Activated CD4-positive, alpha-beta memory T cell treated with anti-CD3 and anti-CD28 coated beads, Interleukin-2, amount 10 ng/mL, durations not matched to agents 7 days and 5 days (primary cell): ENCODE measurements around the gene TNS1. TPM values are rescaled to one million over a fixed set of nuclear protein-coding genes. Genes with fewer than 3 reads are reported as not detected.

Source experiments
- CTCF ChIA-PET: fragments of 350-600 bp; sonication (Branson Sonifier 250); formaldehyde crosslinking; loops from one replicate; lab custom pipeline; 2021; ENCODE audit warnings: antibody characterized with exemption, inconsistent platforms; lab: Charles Lee
- POLR2A ChIA-PET: fragments of 350-600 bp; sonication (Branson Sonifier 250); formaldehyde crosslinking; loops from one replicate; lab custom pipeline; 2021; ENCODE audit warnings: antibody characterized with exemption; lab: Charles Lee
- DNase-seq: peaks from one replicate; pipeline ENCODE4 v3.0.0-alpha.2; 2020
- H3K27ac Mint-ChIP-seq: one replicate; pipeline ENCODE4 v1.8.0; 2021; ENCODE audit warnings: mild to moderate bottlenecking, mixed read lengths
- H3K27me3 Mint-ChIP-seq: one replicate; pipeline ENCODE4 v1.8.0; 2021; ENCODE audit warnings: mixed read lengths
- H3K36me3 Mint-ChIP-seq: one replicate; pipeline ENCODE4 v1.8.0; 2021; ENCODE audit warnings: low read depth, mixed read lengths
- H3K4me1 Mint-ChIP-seq: one replicate; pipeline ENCODE4 v1.8.0; 2021; ENCODE audit warnings: mixed read lengths
- H3K4me3 Mint-ChIP-seq: one replicate; pipeline ENCODE4 v1.8.0; 2021; ENCODE audit warnings: mild to moderate bottlenecking, mixed read lengths
- H3K9me3 Mint-ChIP-seq: one replicate; pipeline ENCODE4 v1.8.0; 2021; ENCODE audit warnings: mixed read lengths
- total RNA-seq, 2 experiments: library from RNA; stranded (reverse); gene quantifications; one replicate each; pipeline ENCODE4 v1.2.3, GENCODE V29; 2021

Gene TNS1
- total RNA-seq, 2 experiments from 2014 or later: 3.2 to 3.4 TPM

- H3K27ac Mint-ChIP-seq: no peak overlapping the region
- no peaks in the 10 kb centered on the region for H3K9me3 Mint-ChIP-seq
- no peaks in the 10 kb centered on the region for H3K36me3 Mint-ChIP-seq
- no peaks in the 10 kb centered on the region for H3K27me3 Mint-ChIP-seq
- CTCF ChIA-PET: no interaction called here
- H3K4me1 Mint-ChIP-seq: no peaks in the 10 kb centered on the region
- DNase-seq: no peak
- POLR2A ChIA-PET: no interaction called here
- no peak overlapping the region for H3K4me3 Mint-ChIP-seq
Measured at GRCh38 chr2:217856871-217857270, 145.9 kb downstream of the TNS1 start.

DNA sequence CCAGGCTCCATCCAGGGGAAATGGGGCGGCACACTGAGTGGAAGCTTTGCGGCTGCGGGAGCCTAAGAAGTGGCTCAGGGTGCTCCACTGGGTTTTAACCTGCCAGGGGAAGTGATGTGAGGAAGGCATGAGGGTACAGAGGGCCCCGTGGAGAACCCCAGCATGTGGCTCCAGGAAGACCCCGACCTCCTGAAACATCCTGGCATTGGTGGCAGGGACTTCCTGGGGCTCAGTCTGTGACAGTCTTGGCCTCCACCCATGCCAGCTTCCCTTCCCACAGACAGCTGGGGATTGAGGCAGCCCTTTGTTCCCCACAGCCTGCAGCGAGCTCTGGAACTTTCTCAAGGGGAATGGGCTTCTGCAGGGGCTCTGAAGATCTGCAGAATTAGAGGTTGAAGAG, 146.6 kb downstream of the TNS1 start:
- H3K4me1 Mint-ChIP-seq: no peaks in the 10 kb centered on the region
- CTCF ChIA-PET: no interaction called here
- POLR2A ChIA-PET: no interaction called here
- no peak for DNase-seq
- no peak overlapping the region for H3K27ac Mint-ChIP-seq
- no peaks in the 10 kb centered on the region for H3K9me3 Mint-ChIP-seq
- no peak overlapping the region for H3K4me3 Mint-ChIP-seq
- no peaks in the 10 kb centered on the region for H3K36me3 Mint-ChIP-seq
- H3K27me3 Mint-ChIP-seq: no peaks in the 10 kb centered on the region

DNA sequence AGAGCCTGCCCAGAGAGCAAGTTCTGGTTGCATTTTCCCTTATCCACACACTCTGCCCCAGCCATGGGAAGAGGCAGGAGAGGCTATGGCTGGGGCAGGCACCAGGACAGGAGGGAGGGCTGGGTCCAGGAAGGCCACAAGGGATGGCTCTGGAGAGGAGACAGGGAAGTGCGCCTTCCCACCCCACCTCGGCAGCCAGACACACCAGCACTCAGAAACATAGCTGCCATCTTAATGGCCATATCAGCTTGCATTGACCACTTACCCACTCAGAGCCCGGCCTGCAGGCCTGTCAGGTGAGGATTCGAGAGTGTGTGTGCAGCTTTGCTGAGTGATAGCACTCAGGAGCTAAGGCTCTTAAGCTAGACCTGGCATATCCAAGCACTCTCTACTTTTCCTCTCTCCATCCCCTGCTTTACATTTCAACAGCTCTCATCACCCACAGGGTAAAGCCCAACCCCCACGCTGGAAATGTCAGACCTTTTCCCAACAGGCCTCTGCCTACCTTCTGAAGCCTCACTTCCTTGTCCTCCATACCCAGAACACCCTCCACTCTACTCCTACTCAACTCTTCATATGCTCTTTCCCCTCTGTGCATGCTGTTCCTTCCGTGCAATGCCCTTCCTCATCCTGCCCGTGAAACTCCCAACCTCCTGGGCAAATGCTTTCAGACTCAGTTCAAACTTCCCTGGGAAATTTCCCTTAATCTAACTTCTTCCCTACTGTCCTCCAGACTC, 147.9 kb downstream of the TNS1 start:
- no peaks in the 10 kb centered on the region for H3K4me1 Mint-ChIP-seq
- H3K9me3 Mint-ChIP-seq: no peaks in the 10 kb centered on the region
- H3K27ac Mint-ChIP-seq: no peak overlapping the region
- CTCF ChIA-PET: no interaction called here
- H3K36me3 Mint-ChIP-seq: no peaks in the 10 kb centered on the region
- no peak for DNase-seq
- POLR2A ChIA-PET: no interaction called here
- H3K27me3 Mint-ChIP-seq: peaks cover under 1% of the 10 kb centered on the region
- no peak overlapping the region for H3K4me3 Mint-ChIP-seq

GRCh38 chr2:217853961-217854360, 148.8 kb downstream of the TNS1 start:
- H3K36me3 Mint-ChIP-seq: no peaks in the 10 kb centered on the region
- no peaks in the 10 kb centered on the region for H3K4me1 Mint-ChIP-seq
- peaks cover 2% of the 10 kb centered on the region for H3K27me3 Mint-ChIP-seq
- CTCF ChIA-PET: no interaction called here
- H3K9me3 Mint-ChIP-seq: no peaks in the 10 kb centered on the region
- POLR2A ChIA-PET: no interaction called here
- DNase-seq: no peak
- H3K27ac Mint-ChIP-seq: no peak overlapping the region
- H3K4me3 Mint-ChIP-seq: no peak overlapping the region

GRCh38 chr2:217853301-217853881, 149.4 kb downstream of the TNS1 start:
- DNase-seq: no peak
- peaks cover 2% of the 10 kb centered on the region for H3K27me3 Mint-ChIP-seq
- no peaks in the 10 kb centered on the region for H3K36me3 Mint-ChIP-seq
- ChIA-PET CTCF (no interaction called here), POLR2A (no interaction called here)
- H3K4me1 Mint-ChIP-seq: no peaks in the 10 kb centered on the region
- no peaks in the 10 kb centered on the region for H3K9me3 Mint-ChIP-seq
- H3K27ac Mint-ChIP-seq: no peak overlapping the region
- no peak overlapping the region for H3K4me3 Mint-ChIP-seq

DNA sequence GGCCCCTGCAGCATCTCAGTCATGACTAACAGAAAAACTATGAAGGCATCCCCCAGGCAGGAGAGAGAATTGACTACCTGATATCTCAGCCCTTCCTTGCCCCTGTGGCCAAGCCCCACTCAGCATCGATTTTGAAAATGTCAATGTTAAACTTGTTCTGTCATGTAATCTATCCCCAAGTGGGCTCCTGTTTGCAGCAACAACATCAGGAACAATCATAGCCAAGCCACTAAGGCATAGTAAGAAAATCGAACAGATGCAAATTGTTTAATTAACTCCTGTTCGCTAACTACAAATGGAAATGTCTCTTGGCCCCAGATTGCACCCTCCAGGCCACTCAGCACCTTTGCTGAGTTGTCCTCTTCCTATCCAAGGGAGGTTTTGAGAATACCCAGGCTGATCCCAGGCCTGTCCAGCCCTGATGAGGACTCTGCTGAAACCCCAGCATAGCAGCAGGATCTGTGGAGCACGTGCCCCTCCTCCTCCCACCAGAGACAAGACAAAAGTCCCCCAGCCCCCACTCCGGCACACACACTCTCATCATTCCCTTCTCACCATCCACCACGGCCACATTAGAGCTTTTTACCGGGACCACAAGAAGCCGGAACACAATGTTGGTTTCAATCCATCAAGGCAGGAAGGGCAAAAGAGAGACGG, 150.1 kb downstream of the TNS1 start:
- peaks cover 2% of the 10 kb centered on the region for H3K27me3 Mint-ChIP-seq
- H3K27ac Mint-ChIP-seq: no peak overlapping the region
- H3K9me3 Mint-ChIP-seq: no peaks in the 10 kb centered on the region
- POLR2A ChIA-PET: no interaction called here
- H3K36me3 Mint-ChIP-seq: no peaks in the 10 kb centered on the region
- CTCF ChIA-PET: no interaction called here
- no peak overlapping the region for H3K4me3 Mint-ChIP-seq
- DNase-seq: no peak
- H3K4me1 Mint-ChIP-seq: no peaks in the 10 kb centered on the region

GRCh38 chr2:217851191-217852020, 151.4 kb downstream of the TNS1 start:
- no peak overlapping the region for H3K27ac Mint-ChIP-seq
- POLR2A ChIA-PET: no interaction called here
- no peaks in the 10 kb centered on the region for H3K9me3 Mint-ChIP-seq
- DNase-seq: no peak
- no peak overlapping the region for H3K4me3 Mint-ChIP-seq
- no peaks in the 10 kb centered on the region for H3K4me1 Mint-ChIP-seq
- CTCF ChIA-PET: no interaction called here
- H3K36me3 Mint-ChIP-seq: no peaks in the 10 kb centered on the region
- peaks cover 2% of the 10 kb centered on the region for H3K27me3 Mint-ChIP-seq

GRCh38 chr2:217849154-217849975, 153.4 kb downstream of the TNS1 start:
- Mint-ChIP-seq H3K4me3 (no peak overlapping the region), H3K27ac (no peak overlapping the region), H3K36me3 (no peaks in the 10 kb centered on the region), H3K4me1 (no peaks in the 10 kb centered on the region), H3K27me3 (peaks cover 2% of the 10 kb centered on the region), H3K9me3 (no peaks in the 10 kb centered on the region)
- ChIA-PET CTCF (no interaction called here), POLR2A (no interaction called here)
- DNase-seq: no peak

DNA sequence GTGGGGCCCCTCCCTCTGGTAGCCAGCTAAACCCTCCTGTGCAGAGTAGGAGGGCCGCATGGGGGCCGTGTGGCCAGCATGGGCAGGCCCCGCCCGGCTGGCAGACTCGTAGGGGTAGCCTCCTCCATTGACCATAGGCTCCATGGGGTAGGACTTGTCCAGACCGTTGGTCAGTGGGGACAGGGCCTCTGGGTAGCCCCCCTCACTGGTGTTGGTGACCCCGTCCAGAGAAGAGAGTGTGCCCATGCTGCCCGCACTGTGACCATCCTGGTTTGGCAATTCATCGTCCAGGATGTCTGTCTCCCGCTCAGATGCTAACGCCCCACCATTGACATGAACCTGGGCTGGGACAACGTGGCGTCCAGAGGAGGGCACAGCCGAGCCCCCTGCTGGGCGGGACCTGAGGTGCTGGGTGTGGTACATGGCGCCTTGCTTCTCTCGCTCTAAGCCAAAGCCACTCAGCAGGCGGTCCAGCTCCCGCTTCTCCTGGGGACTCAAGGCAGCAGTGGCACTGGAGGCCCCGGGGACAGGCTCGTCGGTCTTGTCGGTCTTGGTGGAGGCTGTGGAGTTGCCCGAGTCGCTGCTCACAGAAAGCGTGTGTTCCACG, 154.3 kb downstream of the TNS1 start:
- H3K27ac Mint-ChIP-seq: no peak overlapping the region
- CTCF ChIA-PET: no interaction called here

DNA sequence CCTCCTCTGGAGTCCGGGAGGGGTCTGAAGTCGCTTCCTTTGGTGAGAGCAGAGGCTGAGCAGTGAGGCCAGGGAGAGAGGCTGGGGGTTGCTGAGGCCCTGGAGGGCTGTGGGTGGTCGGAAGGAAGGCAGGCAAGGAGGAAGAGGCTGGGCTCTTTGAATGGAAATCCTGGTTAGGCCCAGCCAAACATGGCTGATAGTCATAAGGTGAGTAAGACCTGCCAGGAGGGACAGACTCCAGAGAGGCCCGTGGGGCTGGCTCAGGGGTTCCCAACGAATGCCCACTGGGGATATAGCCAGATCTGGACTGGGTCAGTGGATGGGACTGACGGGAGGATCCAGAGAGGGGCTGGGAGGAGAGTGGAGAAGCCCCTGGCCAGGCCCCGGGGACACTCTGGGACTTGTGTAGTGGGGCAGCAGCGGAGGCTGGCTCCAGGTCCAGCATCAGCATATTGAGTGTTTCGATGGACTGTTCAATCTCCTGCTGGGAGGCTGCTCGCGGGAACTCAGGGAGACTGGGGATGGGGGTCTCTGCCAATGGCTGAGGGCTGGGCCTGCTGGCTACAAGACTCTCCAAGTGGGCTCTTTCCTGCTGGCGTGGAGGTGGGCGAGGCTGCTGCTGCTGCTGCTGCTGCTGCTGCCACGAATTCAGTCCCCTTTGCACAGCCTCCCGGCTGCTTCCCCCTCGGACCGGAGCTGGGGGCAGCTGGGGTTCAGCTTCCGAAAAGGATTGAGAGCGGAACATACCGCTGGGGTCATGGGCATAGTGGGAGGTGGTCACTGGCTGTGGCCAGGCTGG, 155.0 kb downstream of the TNS1 start:
- peaks cover 2% of the 10 kb centered on the region for H3K27me3 Mint-ChIP-seq
- DNase-seq: no peak
- POLR2A ChIA-PET: no interaction called here
- H3K36me3 Mint-ChIP-seq: no peaks in the 10 kb centered on the region
- H3K4me3 Mint-ChIP-seq: no peak overlapping the region
- CTCF ChIA-PET: no interaction called here
- H3K27ac Mint-ChIP-seq: no peak overlapping the region
- no peaks in the 10 kb centered on the region for H3K9me3 Mint-ChIP-seq
- no peaks in the 10 kb centered on the region for H3K4me1 Mint-ChIP-seq

More for the DNA sequence above, 154.3 kb downstream of the TNS1 start:
- Mint-ChIP-seq H3K4me3 (no peak overlapping the region), H3K36me3 (no peaks in the 10 kb centered on the region), H3K27me3 (peaks cover 2% of the 10 kb centered on the region), H3K9me3 (no peaks in the 10 kb centered on the region), H3K4me1 (no peaks in the 10 kb centered on the region)
- POLR2A ChIA-PET: no interaction called here
- no peak for DNase-seq

DNA sequence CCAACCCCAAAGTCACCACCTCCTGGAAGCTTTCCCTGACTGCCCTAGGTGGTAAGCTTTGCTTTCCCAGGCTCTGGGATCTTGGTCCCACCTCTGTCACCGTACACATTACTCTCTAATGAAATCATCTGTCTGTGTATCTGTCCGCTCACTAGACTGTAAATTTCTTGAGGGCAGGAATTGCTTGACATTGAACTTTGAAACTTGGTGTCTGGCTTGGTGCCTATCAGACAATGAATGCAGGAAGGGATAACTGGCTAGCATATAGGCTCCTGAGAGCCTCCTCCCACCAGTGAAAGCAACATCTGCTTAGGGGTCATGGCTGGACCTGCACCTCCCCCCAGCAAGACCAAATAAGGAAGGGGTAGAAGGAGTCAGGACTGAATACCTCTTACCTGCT, 155.7 kb downstream of the TNS1 start:
- no peaks in the 10 kb centered on the region for H3K9me3 Mint-ChIP-seq
- POLR2A ChIA-PET: no interaction called here
- CTCF ChIA-PET: no interaction called here

GRCh38 chr2:217846321-217846743, 156.5 kb downstream of the TNS1 start:
- H3K27ac Mint-ChIP-seq: no peak overlapping the region
- no peak overlapping the region for H3K4me3 Mint-ChIP-seq
- CTCF ChIA-PET: no interaction called here
- H3K4me1 Mint-ChIP-seq: no peaks in the 10 kb centered on the region
- H3K9me3 Mint-ChIP-seq: no peaks in the 10 kb centered on the region
- H3K27me3 Mint-ChIP-seq: peaks cover 2% of the 10 kb centered on the region
- POLR2A ChIA-PET: no interaction called here
- no peaks in the 10 kb centered on the region for H3K36me3 Mint-ChIP-seq
- no peak for DNase-seq

More for the DNA sequence above, 155.7 kb downstream of the TNS1 start:
- Mint-ChIP-seq H3K27ac (no peak overlapping the region), H3K4me1 (no peaks in the 10 kb centered on the region), H3K36me3 (no peaks in the 10 kb centered on the region), H3K27me3 (peaks cover 2% of the 10 kb centered on the region), H3K4me3 (no peak overlapping the region)
- DNase-seq: no peak
